Stimulated activated memory B cell treated with anti-CD40 and anti-IgM and Interleukin-4, amounts not matched to agents 10 μg/mL and 1 μg/mL and 100 μg/mL, for 72 hours (primary cell): ENCODE measurements around the gene STAT5B.
"Not testable (repeated sequence)": the region's sequence is repeated elsewhere in the genome, so short reads cannot be mapped to it uniquely, and the experiment has no call there.

ENCODE experiments used
- ATAC-seq: fragments of 150-1000 bp; cut with Tn5 transposase; 2 replicates; pipeline ENCODE4 v1.10.0; 2021
- H3K27ac Mint-ChIP-seq: one replicate; pipeline ENCODE4 v1.8.0; 2022; ENCODE audit warnings: mild to moderate bottlenecking, mixed read lengths
- H3K27me3 Mint-ChIP-seq: one replicate; pipeline ENCODE4 v1.8.0; 2022; ENCODE audit warnings: mixed read lengths
- H3K36me3 Mint-ChIP-seq: one replicate; pipeline ENCODE4 v1.8.0; 2022; ENCODE audit warnings: mixed read lengths
- H3K4me1 Mint-ChIP-seq: one replicate; pipeline ENCODE4 v1.8.0; 2022; ENCODE audit warnings: mixed read lengths
- H3K4me3 Mint-ChIP-seq: one replicate; pipeline ENCODE4 v1.8.0; 2022; ENCODE audit warnings: mild to moderate bottlenecking, moderate library complexity, mixed read lengths
- H3K9me3 Mint-ChIP-seq: one replicate; pipeline ENCODE4 v1.8.0; 2022; ENCODE audit warnings: mixed read lengths

Gene STAT5B

GRCh38 chr17:42276359-42276608 lies at the start of gene STAT5B:
STAT5B (minus strand) TSS chr17:42276391; CDS start chr17:42232127, 44,264 bp downstream.
- ATAC-seq = peak; percentile 90
- Mint-ChIP-seq H3K27ac (peak within 1 kb of the TSS; percentile 75), H3K4me3 (peak within 1 kb of the TSS; percentile 84), H3K36me3 (peaks cover 11% of the 10 kb centered on the region), H3K4me1 (peaks cover 66% of the 10 kb centered on the region), H3K27me3 (no peaks in the 10 kb centered on the region), H3K9me3 (no peaks in the 10 kb centered on the region)

- Mint-ChIP-seq H3K4me1 (peaks cover 29% of the 10 kb centered on the region), H3K27ac (no peak overlapping the region), H3K27me3 (no peaks in the 10 kb centered on the region), H3K4me3 (no peak overlapping the region), H3K36me3 (peaks cover 43% of the 10 kb centered on the region), H3K9me3 (no peaks in the 10 kb centered on the region)
- ATAC-seq = no peak
Measured at GRCh38 chr17:42325026-42325425, 48.8 kb upstream of the STAT5B start.

- Mint-ChIP-seq H3K36me3 (peaks cover 42% of the 10 kb centered on the region), H3K9me3 (no peaks in the 10 kb centered on the region), H3K27ac (peak overlapping the region; percentile 31), H3K4me1 (peaks cover 37% of the 10 kb centered on the region), H3K27me3 (no peaks in the 10 kb centered on the region), H3K4me3 (no peak overlapping the region)
- ATAC-seq = no peak
Measured at GRCh38 chr17:42323268-42323773, 47.1 kb upstream of the STAT5B start.

- H3K27me3 Mint-ChIP-seq = no peaks in the 10 kb centered on the region
- peaks cover 37% of the 10 kb centered on the region for H3K4me1 Mint-ChIP-seq
- H3K27ac Mint-ChIP-seq = peak overlapping the region; percentile 31
- H3K9me3 Mint-ChIP-seq = no peaks in the 10 kb centered on the region
- peak; percentile 97 for ATAC-seq
- H3K4me3 Mint-ChIP-seq = no peak overlapping the region
- peaks cover 42% of the 10 kb centered on the region for H3K36me3 Mint-ChIP-seq
Measured at GRCh38 chr17:42322382-42323267, 46.4 kb upstream of the STAT5B start.

GRCh38 chr17:42321555-42321954 lies 45.4 kb upstream of the STAT5B start:
- no peak overlapping the region for H3K4me3 Mint-ChIP-seq
- peaks cover 38% of the 10 kb centered on the region for H3K36me3 Mint-ChIP-seq
- no peak for ATAC-seq
- H3K9me3 Mint-ChIP-seq = no peaks in the 10 kb centered on the region
- no peak overlapping the region for H3K27ac Mint-ChIP-seq
- H3K27me3 Mint-ChIP-seq = no peaks in the 10 kb centered on the region
- peaks cover 37% of the 10 kb centered on the region for H3K4me1 Mint-ChIP-seq

GRCh38 chr17:42317967-42318366 lies 41.8 kb upstream of the STAT5B start:
- not testable (repeated sequence) for H3K9me3 Mint-ChIP-seq, H3K27me3 Mint-ChIP-seq, H3K4me3 Mint-ChIP-seq, ATAC-seq, H3K27ac Mint-ChIP-seq
- Mint-ChIP-seq H3K36me3 (peaks cover 38% of the 10 kb centered on the region), H3K4me1 (peaks cover 55% of the 10 kb centered on the region)

GRCh38 chr17:42317266-42317845 lies 41.2 kb upstream of the STAT5B start:
- H3K4me1 Mint-ChIP-seq = peaks cover 53% of the 10 kb centered on the region
- H3K27ac Mint-ChIP-seq = no peak overlapping the region
- peaks cover 38% of the 10 kb centered on the region for H3K36me3 Mint-ChIP-seq
- H3K4me3 Mint-ChIP-seq = no peak overlapping the region
- no peaks in the 10 kb centered on the region for H3K9me3 Mint-ChIP-seq
- no peaks in the 10 kb centered on the region for H3K27me3 Mint-ChIP-seq
- no peak for ATAC-seq

GRCh38 chr17:42316755-42317154 lies 40.6 kb upstream of the STAT5B start:
- Mint-ChIP-seq H3K36me3 (peaks cover 33% of the 10 kb centered on the region), H3K4me1 (peaks cover 53% of the 10 kb centered on the region)

GRCh38 chr17:42315402-42316156 lies 39.4 kb upstream of the STAT5B start:
- Mint-ChIP-seq H3K36me3 (peaks cover 38% of the 10 kb centered on the region), H3K27me3 (no peaks in the 10 kb centered on the region), H3K27ac (peak overlapping the region; percentile 55), H3K4me1 (peaks cover 59% of the 10 kb centered on the region), H3K4me3 (peak overlapping the region; percentile 14), H3K9me3 (no peaks in the 10 kb centered on the region)
- ATAC-seq = peak; percentile 74

More at GRCh38 chr17:42316755-42317154, 40.6 kb upstream of the STAT5B start:
- no peaks in the 10 kb centered on the region for H3K27me3 Mint-ChIP-seq
- ATAC-seq = no peak
- H3K9me3 Mint-ChIP-seq = no peaks in the 10 kb centered on the region
- H3K27ac Mint-ChIP-seq = no peak overlapping the region
- no peak overlapping the region for H3K4me3 Mint-ChIP-seq

GRCh38 chr17:42313773-42314566 lies 37.8 kb upstream of the STAT5B start:
- Mint-ChIP-seq H3K4me3 (no peak overlapping the region), H3K36me3 (peaks cover 47% of the 10 kb centered on the region), H3K9me3 (no peaks in the 10 kb centered on the region), H3K4me1 (peaks cover 62% of the 10 kb centered on the region), H3K27me3 (no peaks in the 10 kb centered on the region), H3K27ac (peak overlapping the region; percentile 35)
- ATAC-seq = no peak

GRCh38 chr17:42313389-42313772 lies 37.2 kb upstream of the STAT5B start:
- no peaks in the 10 kb centered on the region for H3K27me3 Mint-ChIP-seq
- peak overlapping the region; percentile 35 for H3K27ac Mint-ChIP-seq
- no peaks in the 10 kb centered on the region for H3K9me3 Mint-ChIP-seq
- peaks cover 68% of the 10 kb centered on the region for H3K4me1 Mint-ChIP-seq
- peaks cover 47% of the 10 kb centered on the region for H3K36me3 Mint-ChIP-seq
- no peak overlapping the region for H3K4me3 Mint-ChIP-seq
- ATAC-seq = no peak

GRCh38 chr17:42312285-42313130 lies 36.3 kb upstream of the STAT5B start:
- Mint-ChIP-seq H3K9me3 (no peaks in the 10 kb centered on the region), H3K27me3 (no peaks in the 10 kb centered on the region), H3K36me3 (peaks cover 55% of the 10 kb centered on the region), H3K4me1 (peaks cover 68% of the 10 kb centered on the region), H3K27ac (peak overlapping the region; percentile 67), H3K4me3 (peak overlapping the region; percentile 47)
- peak; percentile 83 for ATAC-seq

GRCh38 chr17:42312035-42312284 lies 35.8 kb upstream of the STAT5B start:
- Mint-ChIP-seq H3K9me3 (no peaks in the 10 kb centered on the region), H3K27ac (peak overlapping the region; percentile 67), H3K36me3 (peaks cover 59% of the 10 kb centered on the region), H3K4me3 (peak overlapping the region; percentile 47), H3K27me3 (no peaks in the 10 kb centered on the region), H3K4me1 (peaks cover 68% of the 10 kb centered on the region)
- no peak for ATAC-seq
